WTC11 (cell line): ENCODE data around the gene KCTD20. TPM values are rescaled to one million over a fixed set of nuclear protein-coding genes. Genes with fewer than 3 reads are reported as not detected.

Source experiments
- ATAC-seq: fragments of 200-7000 bp; cut with Tn5 transposase; 2 replicates; pipeline ENCODE4 v1.10.0; 2021; ENCODE audit warnings: mild to moderate bottlenecking, moderate library complexity
- CTCF ChIA-PET: fragments of 300-600 bp; sonication (Branson Sonifier 250); formaldehyde crosslinking; loops from one replicate; lab custom pipeline; 2021; ENCODE audit warnings: antibody characterized with exemption; lab: Charles Lee
- POLR2A ChIA-PET: fragments of 350-600 bp; sonication (Branson Sonifier 250); formaldehyde crosslinking; loops from one replicate; lab custom pipeline; 2021; ENCODE audit warnings: antibody characterized with exemption; lab: Charles Lee
- DNase-seq: peaks from one replicate; pipeline ENCODE4 v3.0.0; 2021; ENCODE audit warnings: low spot score
- H3K27ac Mint-ChIP-seq: 2 replicates; pipeline ENCODE4 v1.8.0; 2021; ENCODE audit warnings: mixed read lengths
- H3K27me3 Mint-ChIP-seq: 2 replicates; pipeline ENCODE4 v1.8.0; 2021; ENCODE audit warnings: low read depth, mild to moderate bottlenecking, moderate library complexity, mixed read lengths
- H3K36me3 Mint-ChIP-seq: 2 replicates; pipeline ENCODE4 v1.8.0; 2021; ENCODE audit warnings: mixed read lengths
- H3K4me1 Mint-ChIP-seq: 2 replicates; pipeline ENCODE4 v1.8.0; 2022; ENCODE audit warnings: mixed read lengths
- H3K4me3 Mint-ChIP-seq: 2 replicates; pipeline ENCODE4 v1.8.0; 2021; ENCODE audit warnings: mild to moderate bottlenecking, moderate library complexity, mixed read lengths
- H3K9me3 Mint-ChIP-seq: 2 replicates; pipeline ENCODE4 v1.8.0; 2021; ENCODE audit warnings: mixed read lengths
- AR ChIP-seq: fragments of 250-450 bp; sonication (Bioruptor Pico); IDR thresholded peaks from 2 replicates; pipeline ENCODE4 v1.9.0; 2021; ENCODE audit warnings: mild to moderate bottlenecking
- GRHL2 ChIP-seq: fragments of 250-450 bp; sonication (Bioruptor Pico); IDR thresholded peaks from 2 replicates; pipeline ENCODE4 v1.8.0; 2022; ENCODE audit warnings: mild to moderate bottlenecking, moderate library complexity; ENCODE audit not compliant: insufficient replicate concordance, severe bottlenecking
- GTF2I ChIP-seq: fragments of 250-450 bp; sonication (Bioruptor Pico); conservative IDR thresholded peaks from 2 replicates; pipeline ENCODE4 v1.4.0; 2021; ENCODE audit warnings: mild to moderate bottlenecking
- HMGXB4 ChIP-seq: sonication (generic); formaldehyde crosslinking; IDR thresholded peaks from 2 replicates; pipeline ENCODE4 v1.8.1; 2023; ENCODE audit warnings: mild to moderate bottlenecking, moderate library complexity, missing genetic modification reagents
- KAT7 ChIP-seq: sonication (generic); formaldehyde crosslinking; IDR thresholded peaks from 2 replicates; pipeline ENCODE4 v1.8.1; 2023; ENCODE audit warnings: missing genetic modification reagents, mild to moderate bottlenecking, borderline replicate concordance
- MAX ChIP-seq: sonication (generic); formaldehyde crosslinking; IDR thresholded peaks from 2 replicates; pipeline ENCODE4 v1.8.0; 2022; ENCODE audit warnings: mild to moderate bottlenecking, missing genetic modification reagents
- NR2C2 ChIP-seq: sonication (generic); formaldehyde crosslinking; IDR thresholded peaks from 2 replicates; pipeline ENCODE4 v1.8.0; 2022; ENCODE audit warnings: mild to moderate bottlenecking, missing genetic modification reagents
- PRRX2 ChIP-seq: fragments of 250-450 bp; sonication (Bioruptor Pico); IDR thresholded peaks from 2 replicates; pipeline ENCODE4 v1.8.0; 2021; ENCODE audit warnings: mild to moderate bottlenecking
- SMAD3 ChIP-seq: sonication (generic); formaldehyde crosslinking; IDR thresholded peaks from 2 replicates; pipeline ENCODE4 v1.8.0; 2022; ENCODE audit warnings: missing genetic modification reagents, mild to moderate bottlenecking, borderline replicate concordance
- SMAD4 ChIP-seq: sonication (generic); formaldehyde crosslinking; IDR thresholded peaks from 2 replicates; pipeline ENCODE4 v1.8.0; 2022; ENCODE audit warnings: mild to moderate bottlenecking, missing genetic modification reagents
- ZNF263 ChIP-seq: sonication (generic); formaldehyde crosslinking; IDR thresholded peaks from 2 replicates; pipeline ENCODE4 v1.8.1; 2022; ENCODE audit warnings: low read depth, mild to moderate bottlenecking, moderate library complexity, missing genetic modification reagents
- ZNF416 ChIP-seq: fragments of 250-450 bp; sonication (Bioruptor Pico); IDR thresholded peaks from 2 replicates; pipeline ENCODE4 v1.9.0; 2021; ENCODE audit warnings: mild to moderate bottlenecking, inconsistent platforms
- total RNA-seq: library from RNA; stranded (reverse); gene quantifications from 3 replicates; pipeline ENCODE4 v1.2.3, GENCODE V29; 2021
- TF ChIP-seq, protein P1 (sequence below): sonication (generic); formaldehyde crosslinking; IDR thresholded peaks from 2 replicates; pipeline ENCODE4 v1.8.1; 2023; ENCODE audit warnings: mild to moderate bottlenecking, missing genetic modification reagents
- TF ChIP-seq, protein P2 (sequence below): fragments of 250-450 bp; sonication (Bioruptor Pico); conservative IDR thresholded peaks from 2 replicates; pipeline ENCODE4 v1.9.0; 2021; ENCODE audit warnings: mild to moderate bottlenecking
- TF ChIP-seq, protein P3 (sequence below): sonication (generic); formaldehyde crosslinking; IDR thresholded peaks from 2 replicates; pipeline ENCODE4 v1.8.1; 2023; ENCODE audit warnings: mild to moderate bottlenecking, missing genetic modification reagents
- TF ChIP-seq, protein P4 (sequence below): sonication (generic); formaldehyde crosslinking; IDR thresholded peaks from 2 replicates; pipeline ENCODE4 v1.8.1; 2023; ENCODE audit warnings: mild to moderate bottlenecking, missing genetic modification reagents, moderate library complexity
- TF ChIP-seq, protein P5 (sequence below): sonication (generic); formaldehyde crosslinking; IDR thresholded peaks from 2 replicates; pipeline ENCODE4 v1.8.1; 2022; ENCODE audit warnings: low read depth, mild to moderate bottlenecking, moderate library complexity, missing genetic modification reagents, borderline replicate concordance

The KCTD20 gene
- total RNA-seq, 1 experiment from 2014 or later: 26.7 TPM

- Mint-ChIP-seq H3K27me3 (no peaks in the 10 kb centered on the region), H3K4me1 (peaks cover 32% of the 10 kb centered on the region), H3K9me3 (no peaks in the 10 kb centered on the region), H3K36me3 (peaks cover 32% of the 10 kb centered on the region), H3K4me3 (no peak overlapping the region), H3K27ac (peak overlapping the region; percentile 69)
- DNase-seq (no peak), ATAC-seq (peak; percentile 66)
- TF ChIP-seq GTF2I (no peak), HMGXB4 (CRISPR knock-in tag) (no peak), MAX (CRISPR knock-in tag) (no peak), ZNF416 (CRISPR knock-in tag) (no peak), AR (CRISPR knock-in tag) (no peak), SMAD3 (no peak), KAT7 (CRISPR knock-in tag) (no peak), PRRX2 (CRISPR knock-in tag) (no peak), NR2C2 (CRISPR knock-in tag) (no peak), SMAD4 (no peak), ZNF263 (CRISPR knock-in tag) (no peak), GRHL2 (CRISPR knock-in tag) (no peak)
- TF ChIP-seq, protein P1, sequence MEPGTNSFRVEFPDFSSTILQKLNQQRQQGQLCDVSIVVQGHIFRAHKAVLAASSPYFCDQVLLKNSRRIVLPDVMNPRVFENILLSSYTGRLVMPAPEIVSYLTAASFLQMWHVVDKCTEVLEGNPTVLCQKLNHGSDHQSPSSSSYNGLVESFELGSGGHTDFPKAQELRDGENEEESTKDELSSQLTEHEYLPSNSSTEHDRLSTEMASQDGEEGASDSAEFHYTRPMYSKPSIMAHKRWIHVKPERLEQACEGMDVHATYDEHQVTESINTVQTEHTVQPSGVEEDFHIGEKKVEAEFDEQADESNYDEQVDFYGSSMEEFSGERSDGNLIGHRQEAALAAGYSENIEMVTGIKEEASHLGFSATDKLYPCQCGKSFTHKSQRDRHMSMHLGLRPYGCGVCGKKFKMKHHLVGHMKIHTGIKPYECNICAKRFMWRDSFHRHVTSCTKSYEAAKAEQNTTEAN (CRISPR knock-in tag): no peak
- TF ChIP-seq, protein P2, sequence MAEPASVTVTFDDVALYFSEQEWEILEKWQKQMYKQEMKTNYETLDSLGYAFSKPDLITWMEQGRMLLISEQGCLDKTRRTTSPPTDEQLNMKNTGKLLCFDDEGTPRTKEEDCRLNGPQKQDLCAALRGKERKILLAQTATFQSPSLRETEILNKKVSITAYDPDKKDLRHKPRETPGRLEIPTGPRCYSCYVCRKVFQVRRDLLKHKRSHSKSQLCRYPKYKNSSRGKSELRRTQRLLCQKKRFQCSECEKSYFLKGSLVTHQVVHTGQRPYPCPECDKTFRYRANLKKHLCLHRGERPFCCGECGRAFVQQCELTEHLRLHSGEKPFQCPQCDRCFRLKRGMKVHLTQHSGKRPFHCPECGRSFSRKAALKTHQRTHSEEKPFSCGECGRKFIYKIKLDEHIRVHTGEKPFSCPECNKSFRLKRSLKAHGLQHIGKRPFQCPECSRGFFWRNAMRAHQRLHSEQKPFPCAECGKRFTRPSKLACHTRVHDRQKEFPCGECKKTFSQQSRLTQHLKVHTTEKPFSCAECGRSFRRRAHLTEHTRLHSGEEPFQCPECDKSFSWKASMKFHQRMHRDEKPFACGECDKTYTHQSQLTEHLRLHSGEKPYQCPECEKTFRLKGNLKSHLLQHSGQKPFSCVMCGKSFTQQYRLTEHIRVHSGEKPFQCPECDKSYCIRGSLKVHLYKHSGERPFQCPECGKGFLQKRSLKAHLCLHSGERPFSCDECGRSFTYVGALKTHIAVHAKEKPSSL (CRISPR knock-in tag): no peak
- TF ChIP-seq, protein P3, sequence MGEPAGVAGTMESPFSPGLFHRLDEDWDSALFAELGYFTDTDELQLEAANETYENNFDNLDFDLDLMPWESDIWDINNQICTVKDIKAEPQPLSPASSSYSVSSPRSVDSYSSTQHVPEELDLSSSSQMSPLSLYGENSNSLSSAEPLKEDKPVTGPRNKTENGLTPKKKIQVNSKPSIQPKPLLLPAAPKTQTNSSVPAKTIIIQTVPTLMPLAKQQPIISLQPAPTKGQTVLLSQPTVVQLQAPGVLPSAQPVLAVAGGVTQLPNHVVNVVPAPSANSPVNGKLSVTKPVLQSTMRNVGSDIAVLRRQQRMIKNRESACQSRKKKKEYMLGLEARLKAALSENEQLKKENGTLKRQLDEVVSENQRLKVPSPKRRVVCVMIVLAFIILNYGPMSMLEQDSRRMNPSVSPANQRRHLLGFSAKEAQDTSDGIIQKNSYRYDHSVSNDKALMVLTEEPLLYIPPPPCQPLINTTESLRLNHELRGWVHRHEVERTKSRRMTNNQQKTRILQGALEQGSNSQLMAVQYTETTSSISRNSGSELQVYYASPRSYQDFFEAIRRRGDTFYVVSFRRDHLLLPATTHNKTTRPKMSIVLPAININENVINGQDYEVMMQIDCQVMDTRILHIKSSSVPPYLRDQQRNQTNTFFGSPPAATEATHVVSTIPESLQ (CRISPR knock-in tag): no peak
- TF ChIP-seq, protein P4, sequence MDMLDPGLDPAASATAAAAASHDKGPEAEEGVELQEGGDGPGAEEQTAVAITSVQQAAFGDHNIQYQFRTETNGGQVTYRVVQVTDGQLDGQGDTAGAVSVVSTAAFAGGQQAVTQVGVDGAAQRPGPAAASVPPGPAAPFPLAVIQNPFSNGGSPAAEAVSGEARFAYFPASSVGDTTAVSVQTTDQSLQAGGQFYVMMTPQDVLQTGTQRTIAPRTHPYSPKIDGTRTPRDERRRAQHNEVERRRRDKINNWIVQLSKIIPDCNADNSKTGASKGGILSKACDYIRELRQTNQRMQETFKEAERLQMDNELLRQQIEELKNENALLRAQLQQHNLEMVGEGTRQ: no peak
- TF ChIP-seq, protein P5, sequence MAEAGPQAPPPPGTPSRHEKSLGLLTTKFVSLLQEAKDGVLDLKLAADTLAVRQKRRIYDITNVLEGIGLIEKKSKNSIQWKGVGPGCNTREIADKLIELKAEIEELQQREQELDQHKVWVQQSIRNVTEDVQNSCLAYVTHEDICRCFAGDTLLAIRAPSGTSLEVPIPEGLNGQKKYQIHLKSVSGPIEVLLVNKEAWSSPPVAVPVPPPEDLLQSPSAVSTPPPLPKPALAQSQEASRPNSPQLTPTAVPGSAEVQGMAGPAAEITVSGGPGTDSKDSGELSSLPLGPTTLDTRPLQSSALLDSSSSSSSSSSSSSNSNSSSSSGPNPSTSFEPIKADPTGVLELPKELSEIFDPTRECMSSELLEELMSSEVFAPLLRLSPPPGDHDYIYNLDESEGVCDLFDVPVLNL (CRISPR knock-in tag): no peak
- ChIA-PET CTCF (interaction anchor here (0.6 to 2.5 kb wide), 2 partner anchors 33 to 62 kb away, joined by 4 to 10 read pairs; no protein-coding TSS in a partner anchor), POLR2A (no interaction called here)
Measured at GRCh38 chr6:36491378-36491965, 48.7 kb downstream of the KCTD20 start.
